NCI-H510A treated with DMSO at 0.1 percent for 48 hours (cell line): Measurements from ENCODE around the gene AHI1.

Experiments used
- DNase-seq: peaks from one replicate; lab custom pipeline; 2025; lab: John Stamatoyannopoulos, UW

The AHI1 gene

GRCh38 chr6:135295085-135295484 lies 202.5 kb downstream of the AHI1 start:
- no peak for DNase-seq

GRCh38 chr6:135291288-135292076 lies 206.1 kb downstream of the AHI1 start:
- DNase-seq = no peak

GRCh38 chr6:135289816-135290215 lies 207.7 kb downstream of the AHI1 start:
- no peak for DNase-seq

GRCh38 chr6:135286962-135287538 lies 210.5 kb downstream of the AHI1 start:
- DNase-seq = no peak

GRCh38 chr6:135285165-135285564 lies 212.4 kb downstream of the AHI1 start:
- no peak for DNase-seq

GRCh38 chr6:135283926-135284325 lies 213.6 kb downstream of the AHI1 start:
- DNase-seq = no peak

GRCh38 chr6:135282395-135282794 lies 215.1 kb downstream of the AHI1 start:
- no peak for DNase-seq

- no peak for DNase-seq
Observed at GRCh38 chr6:135281964-135282363, 215.6 kb downstream of the AHI1 start.

- no peak for DNase-seq
Observed at GRCh38 chr6:135281227-135281626, 216.3 kb downstream of the AHI1 start.

GRCh38 chr6:135280375-135281136 lies 217.0 kb downstream of the AHI1 start:
- peak; percentile 6 for DNase-seq

GRCh38 chr6:135277422-135277821 lies 220.1 kb downstream of the AHI1 start:
- no peak for DNase-seq

GRCh38 chr6:135274561-135275293 lies 222.8 kb downstream of the AHI1 start:
- no peak for DNase-seq

GRCh38 chr6:135271626-135272025 lies 225.9 kb downstream of the AHI1 start:
- no peak for DNase-seq

GRCh38 chr6:135270676-135271536 lies 226.6 kb downstream of the AHI1 start:
- peak; percentile 61 for DNase-seq

- DNase-seq = no peak
Observed at GRCh38 chr6:135269481-135269891, 228.1 kb downstream of the AHI1 start.

- no peak for DNase-seq
Observed at GRCh38 chr6:135268740-135269139, 228.8 kb downstream of the AHI1 start.

- no peak for DNase-seq
Observed at GRCh38 chr6:135268263-135268662, 229.3 kb downstream of the AHI1 start.

- DNase-seq = peak; percentile 82
Observed at GRCh38 chr6:135267085-135267484, 230.5 kb downstream of the AHI1 start.

GRCh38 chr6:135266675-135267074 lies 230.9 kb downstream of the AHI1 start:
- DNase-seq = peak; percentile 58

- DNase-seq = no peak
Observed at GRCh38 chr6:135265278-135265677, 232.3 kb downstream of the AHI1 start.
